Activated T-cell treated with anti-CD3 and anti-CD28 coated beads, Interleukin-2, amount 50 U/mL, for 4 hours (primary cell): ENCODE data around the gene CIT. TPM values are rescaled to one million over a fixed set of nuclear protein-coding genes. Genes with fewer than 3 reads are reported as not detected.

Experiments used
- ATAC-seq, 2 donors: fragments of 200-7000 bp; cut with Tn5 transposase; one replicate each; pipeline ENCODE4 v1.10.0; 2021
- DNase-seq: peaks from one replicate; pipeline ENCODE4 v3.0.0-alpha.2; 2020
- H3K27me3 Mint-ChIP-seq: one replicate; pipeline ENCODE4 v1.8.0; 2021; ENCODE audit warnings: low read depth, mixed read lengths
- H3K36me3 Mint-ChIP-seq: one replicate; pipeline ENCODE4 v1.8.0; 2022; ENCODE audit warnings: mixed read lengths; ENCODE audit not compliant: insufficient read depth
- H3K4me1 Mint-ChIP-seq: one replicate; pipeline ENCODE4 v1.8.0; 2021; ENCODE audit warnings: low read depth, mixed read lengths
- H3K4me3 Mint-ChIP-seq: one replicate; pipeline ENCODE4 v1.8.0; 2021; ENCODE audit warnings: mild to moderate bottlenecking, moderate library complexity, mixed read lengths
- H3K9me3 Mint-ChIP-seq: one replicate; pipeline ENCODE4 v1.8.0; 2021; ENCODE audit warnings: mixed read lengths
- total RNA-seq, 3 donors: library from RNA; stranded (reverse); gene quantifications; one replicate each; pipeline ENCODE4 v1.2.1, GENCODE V29; 2021

The CIT gene
- total RNA-seq, 3 donors from 2014 or later = 5.2 to 8.9 (median 5.3) TPM

DNA sequence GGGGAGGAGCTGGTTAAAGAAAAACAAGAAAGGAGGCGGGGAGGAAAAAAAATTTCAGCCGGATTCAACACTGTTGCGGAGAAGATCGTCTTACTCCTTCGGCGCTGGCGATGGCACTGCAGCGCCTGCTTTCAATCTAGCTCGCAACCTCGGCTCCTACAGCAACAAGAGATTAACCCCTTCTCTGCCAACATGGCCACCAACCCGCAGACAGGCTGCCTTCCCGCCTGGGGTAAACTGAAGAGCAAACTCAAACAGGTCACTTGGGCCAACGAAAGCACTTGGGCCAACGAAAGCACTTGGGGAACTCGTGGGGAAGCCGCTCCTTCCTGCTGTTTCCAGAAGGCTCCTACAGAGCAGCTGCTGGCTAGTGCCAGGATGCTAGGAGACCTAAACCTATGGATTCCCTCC lies 73.7 kb downstream of the CIT start:
- ATAC-seq (no peak), DNase-seq (no peak)
- H3K4me3 Mint-ChIP-seq = no peak overlapping the region
- no peaks in the 10 kb centered on the region for H3K4me1 Mint-ChIP-seq
- no peaks in the 10 kb centered on the region for H3K27me3 Mint-ChIP-seq
- H3K9me3 Mint-ChIP-seq = peaks cover 4% of the 10 kb centered on the region
- peaks cover 4% of the 10 kb centered on the region for H3K36me3 Mint-ChIP-seq

DNA sequence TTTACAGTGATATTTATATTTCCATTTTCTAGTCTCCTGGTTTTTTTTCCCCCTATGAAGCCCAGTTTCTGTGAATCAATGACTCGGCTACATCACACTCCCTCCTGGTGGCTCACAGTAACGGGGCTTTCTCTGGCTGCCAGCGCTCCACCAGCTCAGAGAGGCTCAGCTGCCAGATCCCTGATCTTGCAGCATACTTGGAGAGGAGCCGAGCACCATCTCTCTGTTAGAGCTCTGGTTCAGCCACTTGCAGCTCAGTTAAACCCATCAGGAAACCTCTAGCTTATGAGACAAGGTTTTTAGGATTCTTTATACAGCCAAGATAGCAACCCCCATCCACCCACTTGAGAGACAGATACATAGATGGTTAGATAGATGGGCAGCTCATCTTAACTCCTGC lies 74.6 kb downstream of the CIT start:
- no peak overlapping the region for H3K4me3 Mint-ChIP-seq
- ATAC-seq (no peak), DNase-seq (no peak)
- H3K9me3 Mint-ChIP-seq = peaks cover 4% of the 10 kb centered on the region
- H3K27me3 Mint-ChIP-seq = no peaks in the 10 kb centered on the region
- H3K36me3 Mint-ChIP-seq = peaks cover 4% of the 10 kb centered on the region
- H3K4me1 Mint-ChIP-seq = no peaks in the 10 kb centered on the region

DNA sequence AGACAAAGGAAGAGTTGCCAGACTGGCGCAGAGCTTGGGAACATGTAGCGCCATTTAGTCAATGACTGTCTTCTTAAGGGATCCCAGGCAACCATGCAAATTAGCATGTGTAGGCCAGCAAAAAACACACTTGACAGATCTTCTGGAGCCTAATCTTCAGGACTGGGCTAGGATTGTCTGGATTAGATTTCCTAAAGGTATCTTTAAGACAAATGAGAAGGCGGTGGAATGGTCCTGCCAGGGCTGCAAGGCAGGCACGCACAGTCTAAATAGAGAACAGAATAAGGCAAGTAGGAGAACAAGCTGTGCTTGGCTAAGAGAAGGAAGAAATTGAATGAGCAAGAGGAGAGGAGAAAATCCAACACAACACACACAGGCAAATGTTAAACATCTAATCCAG lies 80.0 kb downstream of the CIT start:
- no peak overlapping the region for H3K4me3 Mint-ChIP-seq
- no peaks in the 10 kb centered on the region for H3K27me3 Mint-ChIP-seq
- no peaks in the 10 kb centered on the region for H3K9me3 Mint-ChIP-seq
- no peaks in the 10 kb centered on the region for H3K4me1 Mint-ChIP-seq
- H3K36me3 Mint-ChIP-seq = no peaks in the 10 kb centered on the region
- DNase-seq = no peak
- no peak for ATAC-seq

DNA sequence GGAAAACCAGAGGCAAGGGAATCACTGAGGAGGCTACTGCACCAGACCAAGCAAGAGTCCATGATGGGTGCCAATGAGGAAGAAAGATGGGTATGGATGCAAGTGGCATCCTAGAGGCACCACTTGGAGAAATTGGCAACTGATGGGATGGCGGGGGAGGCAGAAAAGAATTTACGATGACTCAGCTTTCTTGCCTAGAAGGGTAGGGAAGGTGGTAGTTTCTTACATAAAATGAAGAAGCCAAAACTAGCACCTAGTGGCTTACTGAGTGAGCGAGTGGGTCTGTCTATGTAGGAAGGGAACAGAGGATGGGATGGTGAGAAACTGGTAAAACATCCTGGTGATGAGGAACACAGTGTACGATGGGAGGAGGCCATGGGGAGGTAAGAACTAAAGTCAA lies 80.8 kb downstream of the CIT start:
- H3K9me3 Mint-ChIP-seq = no peaks in the 10 kb centered on the region
- H3K36me3 Mint-ChIP-seq = no peaks in the 10 kb centered on the region
- DNase-seq (no peak), ATAC-seq (no peak)
- H3K4me3 Mint-ChIP-seq = no peak overlapping the region
- no peaks in the 10 kb centered on the region for H3K27me3 Mint-ChIP-seq
- H3K4me1 Mint-ChIP-seq = no peaks in the 10 kb centered on the region

DNA sequence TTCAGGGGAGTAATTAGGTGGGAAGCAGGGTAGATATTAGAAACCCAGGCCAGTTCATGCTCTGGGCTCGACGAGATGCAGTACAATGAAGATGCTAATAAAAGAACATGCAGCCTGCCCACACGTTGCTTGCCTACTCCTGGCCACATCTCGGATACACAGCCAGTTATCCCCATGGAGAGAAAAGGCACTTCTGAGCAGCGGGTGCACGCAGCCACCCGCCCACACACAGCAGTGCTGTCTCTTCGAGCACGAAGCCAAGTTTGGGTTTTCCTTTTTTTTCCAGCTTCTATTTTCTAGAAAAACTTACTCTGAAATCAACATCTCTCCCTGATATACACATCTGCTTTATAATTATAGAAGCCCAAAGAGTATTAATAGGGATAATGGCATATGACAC lies 85.7 kb downstream of the CIT start:
- ATAC-seq (no peak), DNase-seq (no peak)
- H3K9me3 Mint-ChIP-seq = no peaks in the 10 kb centered on the region
- H3K27me3 Mint-ChIP-seq = no peaks in the 10 kb centered on the region
- no peak overlapping the region for H3K4me3 Mint-ChIP-seq
- no peaks in the 10 kb centered on the region for H3K36me3 Mint-ChIP-seq
- no peaks in the 10 kb centered on the region for H3K4me1 Mint-ChIP-seq

DNA sequence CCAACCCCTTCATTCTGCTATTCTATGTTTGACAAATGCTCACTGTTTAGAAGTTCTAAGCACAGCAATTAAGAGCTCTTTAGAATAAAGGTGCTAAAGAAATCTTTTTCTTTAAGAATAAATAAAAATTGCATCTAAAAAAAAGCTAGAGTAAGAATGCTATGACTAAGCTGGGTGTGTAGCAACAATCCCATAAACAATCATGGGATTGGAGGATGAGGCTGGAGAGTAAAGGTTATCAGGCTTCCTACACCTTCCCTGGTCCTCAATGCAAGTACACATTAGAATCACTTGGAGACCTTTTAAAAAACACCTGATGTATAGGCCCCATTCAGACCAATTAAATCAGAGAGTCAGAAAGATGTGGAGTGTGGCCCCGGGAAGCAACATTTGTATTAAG lies 88.3 kb downstream of the CIT start:
- DNase-seq (no peak), ATAC-seq (no peak)
- Mint-ChIP-seq H3K9me3 (peaks cover 4% of the 10 kb centered on the region), H3K27me3 (no peaks in the 10 kb centered on the region), H3K4me1 (no peaks in the 10 kb centered on the region), H3K36me3 (no peaks in the 10 kb centered on the region), H3K4me3 (no peak overlapping the region)

DNA sequence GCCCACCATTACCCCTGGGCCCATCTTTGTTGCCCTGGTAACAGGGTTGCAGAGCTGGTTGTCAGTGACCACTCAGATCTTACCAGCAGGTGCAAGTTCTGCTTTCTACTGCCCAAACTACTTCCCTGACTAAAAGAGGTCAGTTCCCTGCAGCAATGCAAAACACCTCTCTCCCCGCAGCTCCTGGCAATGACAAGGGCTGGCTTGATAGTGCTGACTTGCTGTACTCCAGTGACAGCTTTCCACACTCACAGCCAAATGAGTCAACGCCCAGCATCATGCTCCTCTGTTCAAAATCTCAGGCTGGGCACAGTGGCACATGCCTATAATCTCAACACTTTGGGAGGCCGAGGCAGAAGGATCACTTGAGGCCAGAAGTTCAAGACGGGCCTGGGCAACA lies 90.6 kb downstream of the CIT start:
- H3K27me3 Mint-ChIP-seq = no peaks in the 10 kb centered on the region
- DNase-seq (no peak), ATAC-seq (no peak)
- H3K4me1 Mint-ChIP-seq = no peaks in the 10 kb centered on the region
- H3K4me3 Mint-ChIP-seq = no peak overlapping the region
- peaks cover 4% of the 10 kb centered on the region for H3K9me3 Mint-ChIP-seq
- no peaks in the 10 kb centered on the region for H3K36me3 Mint-ChIP-seq

DNA sequence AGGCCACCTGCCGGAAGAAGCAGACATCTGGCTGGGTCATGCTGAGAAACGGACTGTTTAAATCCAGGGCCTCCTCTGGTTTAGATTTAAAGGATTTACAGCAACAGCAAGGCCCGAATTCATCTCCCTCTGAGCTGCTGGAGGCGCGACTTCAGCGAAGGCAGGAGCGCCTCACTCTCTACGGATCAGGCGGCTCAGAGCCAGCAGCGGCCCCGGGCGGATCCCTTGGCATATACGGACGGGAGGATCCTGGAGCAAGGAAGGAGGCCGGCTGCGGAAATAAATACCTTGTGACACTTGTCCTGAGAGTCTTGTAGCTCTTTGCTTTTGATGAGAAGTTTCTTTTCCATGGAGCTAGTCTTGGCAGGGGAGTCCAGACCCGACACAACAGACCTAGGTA lies 92.4 kb downstream of the CIT start:
- no peak overlapping the region for H3K4me3 Mint-ChIP-seq
- DNase-seq (no peak), ATAC-seq (no peak)
- H3K4me1 Mint-ChIP-seq = no peaks in the 10 kb centered on the region
- H3K9me3 Mint-ChIP-seq = peaks cover 4% of the 10 kb centered on the region
- no peaks in the 10 kb centered on the region for H3K36me3 Mint-ChIP-seq
- H3K27me3 Mint-ChIP-seq = no peaks in the 10 kb centered on the region

DNA sequence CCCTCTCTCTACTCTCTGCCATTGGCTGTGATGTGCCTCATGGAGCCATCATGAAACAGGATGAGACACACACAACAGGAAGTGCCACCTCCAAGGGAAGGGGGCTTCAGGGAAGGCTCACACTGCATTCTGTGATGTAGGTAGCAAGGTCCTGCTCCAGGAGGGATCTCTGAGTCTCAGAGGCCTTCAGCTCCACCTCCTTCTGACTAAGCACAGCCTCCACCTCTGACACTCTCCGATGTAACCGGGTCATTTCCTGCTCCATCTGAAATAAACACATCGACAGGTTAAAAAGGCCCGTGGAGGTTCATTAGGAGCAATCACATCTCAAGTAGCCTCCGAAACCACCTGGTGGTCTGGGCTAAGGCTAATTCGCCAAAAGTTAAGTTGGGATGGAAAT lies 93.3 kb downstream of the CIT start:
- ATAC-seq = no peak
- Mint-ChIP-seq H3K9me3 (peaks cover 4% of the 10 kb centered on the region), H3K36me3 (no peaks in the 10 kb centered on the region), H3K4me1 (no peaks in the 10 kb centered on the region), H3K27me3 (no peaks in the 10 kb centered on the region), H3K4me3 (no peak overlapping the region)
- DNase-seq = no peak

DNA sequence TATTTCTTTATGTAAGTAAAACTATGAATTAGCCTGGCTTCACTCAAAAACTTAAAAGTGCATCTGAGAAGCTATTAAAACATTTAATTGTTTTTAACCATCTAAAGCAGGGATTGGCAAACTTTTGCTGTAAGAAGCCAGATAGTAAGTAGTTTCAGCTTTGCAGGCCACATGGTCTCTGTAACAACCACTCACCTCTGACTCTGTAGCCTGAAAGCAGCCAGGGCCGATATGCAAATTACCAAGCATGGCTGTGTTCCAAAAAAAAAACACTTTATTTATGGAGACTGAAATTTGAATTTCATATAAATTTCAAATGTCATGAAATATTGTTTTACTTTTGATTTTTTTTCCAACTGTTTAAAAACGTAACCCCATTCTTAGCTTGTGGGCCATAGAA lies 95.3 kb downstream of the CIT start:
- DNase-seq = no peak
- no peak for ATAC-seq
- no peak overlapping the region for H3K4me3 Mint-ChIP-seq
- no peaks in the 10 kb centered on the region for H3K27me3 Mint-ChIP-seq
- H3K4me1 Mint-ChIP-seq = no peaks in the 10 kb centered on the region
- no peaks in the 10 kb centered on the region for H3K36me3 Mint-ChIP-seq
- H3K9me3 Mint-ChIP-seq = peaks cover 4% of the 10 kb centered on the region

DNA sequence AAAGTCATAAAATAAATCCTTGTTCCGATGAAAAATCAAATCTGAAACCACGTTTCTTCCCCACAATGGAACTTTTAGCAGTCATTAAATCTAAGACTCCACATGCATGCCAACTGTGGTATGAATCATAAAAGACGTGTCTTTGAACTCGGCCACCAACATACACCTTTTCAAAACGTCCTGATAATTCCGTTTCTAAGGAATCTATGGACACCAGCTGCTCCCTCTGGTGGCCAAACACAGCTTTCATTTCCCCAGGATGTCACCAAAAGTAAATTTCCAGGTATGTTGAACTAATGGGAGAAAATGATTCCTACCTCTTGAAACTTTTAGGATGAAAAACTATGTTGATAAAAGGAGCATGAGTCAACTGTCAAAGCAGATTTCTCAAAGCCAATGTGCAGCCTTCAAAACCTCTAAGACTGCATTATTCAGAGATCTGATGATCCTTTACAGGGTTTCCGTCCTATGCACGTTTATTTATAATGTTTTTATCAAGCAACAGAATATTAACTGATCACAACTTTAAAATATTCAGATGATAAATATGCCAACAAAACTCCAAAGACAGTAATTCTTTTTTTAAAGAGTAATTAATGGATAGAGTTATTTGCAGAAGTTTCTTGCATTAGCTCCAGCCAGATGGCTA lies 96.2 kb downstream of the CIT start:
- peaks cover 4% of the 10 kb centered on the region for H3K9me3 Mint-ChIP-seq
- no peaks in the 10 kb centered on the region for H3K27me3 Mint-ChIP-seq
- no peak for ATAC-seq
- no peaks in the 10 kb centered on the region for H3K4me1 Mint-ChIP-seq
- DNase-seq = no peak
- no peaks in the 10 kb centered on the region for H3K36me3 Mint-ChIP-seq
- H3K4me3 Mint-ChIP-seq = no peak overlapping the region

DNA sequence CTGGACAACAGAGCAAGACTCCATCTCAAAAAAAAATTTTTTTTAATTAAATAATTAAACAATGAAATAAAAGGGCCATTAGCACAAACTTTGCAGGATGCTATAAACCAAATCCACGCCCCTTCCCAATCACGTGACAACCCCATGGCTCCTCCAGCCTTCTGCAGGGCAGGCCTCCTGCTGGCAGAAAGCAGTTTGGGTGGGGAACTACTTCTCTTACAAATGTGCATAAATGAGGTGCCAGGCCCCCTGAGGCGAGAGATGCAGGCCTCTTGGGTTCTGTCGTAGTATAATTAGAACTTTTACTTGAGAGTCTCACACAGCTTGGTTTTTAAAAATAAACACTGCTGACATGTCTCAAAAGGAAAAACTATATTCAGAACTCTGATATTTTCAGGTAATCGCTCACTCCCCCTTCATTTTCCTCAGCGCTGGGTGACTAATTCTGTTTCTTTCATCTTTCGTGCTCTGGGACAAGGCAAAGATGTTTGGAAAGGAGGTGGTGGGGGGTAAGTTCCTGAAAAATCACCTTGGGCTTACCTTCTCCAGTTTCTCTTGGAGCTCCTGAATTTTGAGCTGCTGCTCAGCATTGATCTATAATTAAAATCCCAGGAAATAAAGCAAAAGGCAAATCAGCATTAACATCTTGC lies 101.7 kb downstream of the CIT start:
- no peaks in the 10 kb centered on the region for H3K9me3 Mint-ChIP-seq
- no peaks in the 10 kb centered on the region for H3K4me1 Mint-ChIP-seq
- H3K36me3 Mint-ChIP-seq = peaks cover 6% of the 10 kb centered on the region
- ATAC-seq (no peak), DNase-seq (no peak)
- H3K4me3 Mint-ChIP-seq = no peak overlapping the region
- H3K27me3 Mint-ChIP-seq = no peaks in the 10 kb centered on the region

DNA sequence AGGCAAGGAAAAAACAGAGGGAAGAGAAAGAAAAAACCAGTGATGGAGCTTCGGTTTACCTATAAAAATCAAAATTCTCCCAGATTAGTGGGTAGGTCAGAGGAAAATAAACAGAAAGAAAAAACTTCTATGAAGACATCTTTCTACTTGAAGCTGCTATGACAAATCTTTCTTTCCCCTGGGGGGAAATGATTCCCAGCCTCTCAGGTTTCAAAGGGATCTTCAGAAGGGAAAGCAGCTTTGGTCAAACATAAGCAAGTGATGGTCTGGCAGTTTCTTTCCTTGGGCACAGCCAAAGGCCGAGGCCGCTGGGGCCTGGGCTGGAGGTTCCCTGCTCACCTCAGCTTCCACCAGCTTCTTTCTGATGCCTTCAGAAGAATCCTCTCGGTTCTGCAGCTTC lies 104.7 kb downstream of the CIT start:
- no peaks in the 10 kb centered on the region for H3K9me3 Mint-ChIP-seq
- ATAC-seq (no peak), DNase-seq (no peak)
- H3K4me1 Mint-ChIP-seq = no peaks in the 10 kb centered on the region
- H3K4me3 Mint-ChIP-seq = no peak overlapping the region
- H3K27me3 Mint-ChIP-seq = no peaks in the 10 kb centered on the region
- peaks cover 6% of the 10 kb centered on the region for H3K36me3 Mint-ChIP-seq

DNA sequence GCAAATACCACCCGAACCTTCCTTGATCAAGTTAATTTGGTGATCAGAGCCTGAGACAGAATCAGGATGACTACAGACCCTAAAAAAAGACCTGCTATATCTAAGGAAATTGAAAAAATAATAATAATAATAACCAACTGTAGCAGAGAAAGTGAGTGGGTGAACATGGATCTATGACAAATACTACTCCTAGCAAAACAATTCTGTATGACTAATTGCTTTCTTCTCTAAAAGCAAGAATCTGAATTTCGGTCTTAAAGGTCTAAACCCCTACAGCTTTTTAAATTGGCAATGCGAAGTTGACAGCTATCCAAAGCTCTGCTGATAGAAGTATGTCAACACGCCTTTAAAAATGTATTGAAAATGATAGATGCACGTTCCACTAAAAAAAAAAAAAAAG lies 107.0 kb downstream of the CIT start:
- Mint-ChIP-seq H3K27me3 (no peaks in the 10 kb centered on the region), H3K36me3 (peaks cover 6% of the 10 kb centered on the region), H3K4me3 (no peak overlapping the region), H3K9me3 (no peaks in the 10 kb centered on the region), H3K4me1 (no peaks in the 10 kb centered on the region)
- no peak for ATAC-seq
- DNase-seq = no peak

DNA sequence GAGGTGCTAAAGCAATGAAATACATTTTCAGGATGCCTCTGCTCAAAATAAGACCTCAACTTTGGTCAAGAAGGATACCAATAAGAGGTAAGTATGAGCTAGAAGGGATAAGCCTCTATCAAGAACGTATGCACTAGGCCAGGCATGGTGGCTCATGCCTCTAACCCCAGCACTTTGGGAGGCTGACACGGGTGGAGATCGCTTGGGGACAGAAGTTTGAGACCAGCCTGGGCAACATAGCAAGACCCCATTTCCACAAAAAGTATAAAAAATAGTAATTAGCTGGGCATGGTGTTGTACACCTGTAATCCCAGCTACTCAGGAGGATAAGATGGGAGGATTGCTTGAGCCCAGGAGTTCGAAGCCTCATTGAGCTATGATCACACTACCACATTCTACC lies 114.5 kb downstream of the CIT start:
- Mint-ChIP-seq H3K4me3 (no peak overlapping the region), H3K36me3 (peaks cover 10% of the 10 kb centered on the region), H3K9me3 (peaks cover 8% of the 10 kb centered on the region), H3K4me1 (no peaks in the 10 kb centered on the region), H3K27me3 (no peaks in the 10 kb centered on the region)
- no peak for ATAC-seq
- DNase-seq = no peak
